Liver (tissue), 9 donors: ENCODE results near the gene C6orf163. TPM values are rescaled to one million over a fixed set of nuclear protein-coding genes. Genes with fewer than 3 reads are reported as not detected.
"Not testable (repeated sequence)": the region's sequence is repeated elsewhere in the genome, so short reads cannot be mapped to it uniquely, and the experiment has no call there.

Experiments used
- DNase-seq: peaks from one replicate; pipeline ENCODE4 v3.0.0-alpha.2; 2017; ENCODE audit warnings: low spot score
- H3K27ac ChIP-seq, 2 donors: one replicate each; pipeline ENCODE4 v1.7.0; 2013; ENCODE audit warnings: inconsistent platforms in 2 of 2, low read length in 2 of 2, control low read depth in 1 of 2, low read depth in 1 of 2, mild to moderate bottlenecking in 1 of 2
- H3K27me3 ChIP-seq, 4 donors: one replicate each; pipeline versions ENCODE4 v1.6.1 to v1.7.0; 2013; ENCODE audit warnings: low read length in 3 of 4, inconsistent platforms in 1 of 4, mild to moderate bottlenecking in 1 of 4, moderate library complexity in 1 of 4; ENCODE audit not compliant: control insufficient read depth in 4 of 4, insufficient read depth in 4 of 4
- H3K36me3 ChIP-seq, 4 donors: one replicate each; pipeline versions ENCODE4 v1.6.1 to v1.7.0; 2013; ENCODE audit warnings: low read length in 3 of 4, mild to moderate bottlenecking in 3 of 4, low read depth in 1 of 4, moderate library complexity in 1 of 4; ENCODE audit not compliant: control insufficient read depth in 4 of 4, insufficient read depth in 3 of 4
- H3K4me1 ChIP-seq, 4 donors: one replicate each; pipeline versions ENCODE4 v1.6.1 to v1.7.0; 2013; ENCODE audit warnings: low read length in 3 of 4, mild to moderate bottlenecking in 3 of 4, moderate library complexity in 1 of 4; ENCODE audit not compliant: control insufficient read depth in 4 of 4, insufficient read depth in 4 of 4
- H3K4me3 ChIP-seq, 3 donors: one replicate each; pipeline versions ENCODE4 v1.6.1 to v1.7.0; 2013; ENCODE audit warnings: low read length in 3 of 3, control low read depth in 1 of 3, low read depth in 1 of 3, mild to moderate bottlenecking in 1 of 3
- H3K9ac ChIP-seq, 2 donors: one replicate each; pipeline ENCODE4 v1.7.0; 2013; ENCODE audit warnings: low read length in 2 of 2, mild to moderate bottlenecking in 2 of 2, moderate library complexity in 2 of 2, control low read depth in 1 of 2, low read depth in 1 of 2
- H3K9me3 ChIP-seq, 4 donors: one replicate each; pipeline versions ENCODE4 v1.6.1 to v1.7.0; 2013; ENCODE audit warnings: low read length in 3 of 4; ENCODE audit not compliant: control insufficient read depth in 4 of 4
- ATF3 ChIP-seq: IDR thresholded peaks from 2 replicates; pipeline ENCODE4 v1.6.1; 2016; ENCODE audit warnings: antibody characterized with exemption
- CTCF ChIP-seq: fragments of 150-350 bp; IDR thresholded peaks from 2 replicates; pipeline ENCODE4 v1.5.1; 2017; ENCODE audit warnings: improper control_type of control experiment, low read depth, low read length; ENCODE audit not compliant: missing input control
- EGR1 ChIP-seq, 2 donors: IDR thresholded peaks; 2 replicates each; pipeline ENCODE4 v1.6.1; 2016 to 2018; ENCODE audit warnings: antibody characterized with exemption in 2 of 2, low read depth in 2 of 2
- FOXA1 ChIP-seq: IDR thresholded peaks from 2 replicates; pipeline ENCODE4 v1.6.1; 2016; ENCODE audit warnings: antibody characterized with exemption
- FOXA2 ChIP-seq: IDR thresholded peaks from 2 replicates; pipeline ENCODE4 v1.6.1; 2016; ENCODE audit warnings: antibody characterized with exemption
- GABPA ChIP-seq, 2 donors: IDR thresholded peaks in 1 of 2; conservative IDR thresholded peaks in 1 of 2; 2 replicates each; pipeline ENCODE4 v1.6.1; 2016; ENCODE audit warnings: antibody characterized with exemption in 2 of 2, mild to moderate bottlenecking in 1 of 2, moderate library complexity in 1 of 2
- HNF4A ChIP-seq, 2 donors: conservative IDR thresholded peaks; 2 replicates each; pipeline ENCODE4 v1.6.1; 2016; ENCODE audit warnings: antibody characterized with exemption in 2 of 2, mild to moderate bottlenecking in 2 of 2
- JUND ChIP-seq, 2 donors: IDR thresholded peaks; 2 replicates each; pipeline ENCODE4 v1.6.1; 2016; ENCODE audit warnings: antibody characterized with exemption in 2 of 2
- MAX ChIP-seq: IDR thresholded peaks from 2 replicates; pipeline ENCODE4 v1.6.1; 2016; ENCODE audit warnings: antibody characterized with exemption
- NR2F2 ChIP-seq: IDR thresholded peaks from 2 replicates; pipeline ENCODE4 v1.6.1; 2016; ENCODE audit warnings: antibody characterized with exemption
- RAD21 ChIP-seq, 2 donors: IDR thresholded peaks; 2 replicates each; pipeline ENCODE4 v1.6.1; 2016; ENCODE audit warnings: antibody characterized with exemption in 2 of 2, mild to moderate bottlenecking in 2 of 2
- REST ChIP-seq: IDR thresholded peaks from 2 replicates; pipeline ENCODE4 v1.6.1; 2016; ENCODE audit warnings: antibody characterized with exemption, mild to moderate bottlenecking
- RXRA ChIP-seq, 2 donors: IDR thresholded peaks; 2 replicates each; pipeline ENCODE4 v1.6.1; 2017 to 2018; ENCODE audit warnings: antibody characterized with exemption in 2 of 2, mild to moderate bottlenecking in 1 of 2
- SP1 ChIP-seq: IDR thresholded peaks from 2 replicates; pipeline ENCODE4 v1.6.1; 2018; ENCODE audit warnings: antibody characterized with exemption, mild to moderate bottlenecking
- TAF1 ChIP-seq: conservative IDR thresholded peaks from 2 replicates; pipeline ENCODE4 v1.6.1; 2016; ENCODE audit warnings: antibody characterized with exemption, mild to moderate bottlenecking
- YY1 ChIP-seq: IDR thresholded peaks from 2 replicates; pipeline ENCODE4 v1.6.1; 2016; ENCODE audit warnings: antibody characterized with exemption, mild to moderate bottlenecking
- ZBTB33 ChIP-seq: IDR thresholded peaks from 2 replicates; pipeline ENCODE4 v1.6.1; 2016; ENCODE audit warnings: antibody characterized with exemption
- WGBS: extraction: QIAGEN DNeasy Blood & Tissue Kit; methylation state at CpG from one replicate; pipeline ENCODE4 v1.1.7; 2013; 5-methylcytosine and 5-hydroxymethylcytosine counted together
- polyA plus RNA-seq, 2 donors: library from polyadenylated mRNA; stranded (reverse) in 1 of 2; unstranded in 1 of 2; fragments of 200-250 nt in 1 of 2; fragments of >200 nt in 1 of 2; fragmentation: Nextera tagmentation in 1 of 2; extraction: Ambion mirVana in 1 of 2; gene quantifications; one replicate each; pipeline versions ENCODE4 v1.2.1 to v1.2.3, GENCODE V29; 2013 to 2015
- total RNA-seq, 2 donors: library from RNA; depleted of rRNA; stranded (reverse); fragments of >200 nt; gene quantifications; one replicate each; pipeline ENCODE4 v1.2.3, GENCODE V29; 2014
- donor health status: healthy.
- donor health status: healthy.
- donor health status: healthy.
- donor health status: healthy.
- donor health status: healthy.

Gene C6orf163
- total RNA-seq (1 to 10 TPM in 1 of 2 donors, under 1 TPM in 1; 0.79 to 3.0 TPM), polyA plus RNA-seq (under 1 TPM; 0.09 to 0.56 TPM)

GRCh38 chr6:87344731-87345130, at the start of gene C6orf163:
TSS of gene C6orf163 (plus strand) at chr6:87344813. CDS start at chr6:87345100, 287 bp downstream.
- TF ChIP-seq YY1 = no peak
- Histone ChIP-seq H3K4me1 (peaks cover 0 to 8% (median under 1%) of the 10 kb centered on the region in 4 donors), H3K9ac (no peak within 1 kb of the TSS), H3K36me3 (peaks cover 0 to 3% (median 0%) of the 10 kb centered on the region in 4 donors), H3K4me3 (no peak within 1 kb of the TSS), H3K9me3 (no peaks in the 10 kb centered on the region), H3K27ac (no peak within 1 kb of the TSS), H3K27me3 (no peaks in the 10 kb centered on the region)
- WGBS = 92% methylated on average over 2 of the region's 2 CpGs
- no peak for DNase-seq

- Histone ChIP-seq H3K9me3 (peaks cover 0 to 1% (median 0%) of the 10 kb centered on the region in 4 donors), H3K9ac (no peak overlapping the region), H3K4me3 (no peak overlapping the region), H3K27me3 (peaks cover 0 to 2% (median 0%) of the 10 kb centered on the region in 4 donors), H3K36me3 (no peaks in the 10 kb centered on the region), H3K27ac (no peak overlapping the region), H3K4me1 (no peaks in the 10 kb centered on the region)
- no peak for DNase-seq
- WGBS = 73% methylated on average over 1 of the region's 1 CpG
- no peak for TF ChIP-seq FOXA1
- no peak for TF ChIP-seq REST
- no peak for TF ChIP-seq ZBTB33
- TF ChIP-seq MAX = no peak
- no peak for TF ChIP-seq NR2F2
- TF ChIP-seq SP1 = no peak
- TF ChIP-seq TAF1 = no peak
- TF ChIP-seq YY1 = no peak
- TF ChIP-seq EGR1 (IDR thresholded peaks at IDR 0.05; ENCODE audit: low read depth in 2 of 2) = no peak
- TF ChIP-seq CTCF = no peak
- TF ChIP-seq ATF3 = no peak
- TF ChIP-seq RXRA (IDR thresholded peaks at IDR 0.05) = no peak
- TF ChIP-seq FOXA2 = no peak
- TF ChIP-seq GABPA (IDR thresholded peaks at IDR 0.05 in 1 of 2, conservative IDR thresholded peaks at IDR 0.05 in 1 of 2) = no peak
- no peak for TF ChIP-seq RAD21 (IDR thresholded peaks at IDR 0.05)
- no peak for TF ChIP-seq JUND (IDR thresholded peaks at IDR 0.05)
- TF ChIP-seq HNF4A (conservative IDR thresholded peaks at IDR 0.05) = no peak
Observed at GRCh38 chr6:87297119-87297518, 47.5 kb upstream of the C6orf163 start.

GRCh38 chr6:87301277-87301676, 43.3 kb upstream of the C6orf163 start:
- H3K36me3 ChIP-seq, H3K27me3 ChIP-seq, H3K9ac ChIP-seq, H3K27ac ChIP-seq, H3K9me3 ChIP-seq, H3K4me3 ChIP-seq, H3K4me1 ChIP-seq, DNase-seq: not testable (repeated sequence)
- 84% methylated on average over 9 of the region's 9 CpGs for WGBS
